Activated T-cell treated with anti-CD3 and anti-CD28 coated beads, Interleukin-2, amount 50 U/mL, for 24 hours (primary cell): ENCODE results near the gene SPDYE17.
"Not testable (repeated sequence)": the region's sequence is repeated elsewhere in the genome, so short reads cannot be mapped to it uniquely, and the experiment has no call there.

Experiments
- DNase-seq: peaks from one replicate; pipeline ENCODE4 v3.0.0-alpha.2; 2020
- H3K27ac Mint-ChIP-seq: 2 replicates; pipeline ENCODE4 v1.8.0; 2020; ENCODE audit warnings: mild to moderate bottlenecking, mixed read lengths
- H3K27me3 Mint-ChIP-seq: 2 replicates; pipeline ENCODE4 v1.8.0; 2020; ENCODE audit warnings: mixed read lengths
- H3K36me3 Mint-ChIP-seq: 2 replicates; pipeline ENCODE4 v1.8.0; 2020; ENCODE audit warnings: low read depth, mixed read lengths
- H3K4me1 Mint-ChIP-seq: 2 replicates; pipeline ENCODE4 v1.8.0; 2020; ENCODE audit warnings: low read depth, mixed read lengths
- H3K4me3 Mint-ChIP-seq: 2 replicates; pipeline ENCODE4 v1.8.0; 2020; ENCODE audit warnings: mild to moderate bottlenecking, moderate library complexity, mixed read lengths
- H3K9me3 Mint-ChIP-seq: 2 replicates; pipeline ENCODE4 v1.8.0; 2020; ENCODE audit warnings: mixed read lengths

Gene SPDYE17

DNA sequence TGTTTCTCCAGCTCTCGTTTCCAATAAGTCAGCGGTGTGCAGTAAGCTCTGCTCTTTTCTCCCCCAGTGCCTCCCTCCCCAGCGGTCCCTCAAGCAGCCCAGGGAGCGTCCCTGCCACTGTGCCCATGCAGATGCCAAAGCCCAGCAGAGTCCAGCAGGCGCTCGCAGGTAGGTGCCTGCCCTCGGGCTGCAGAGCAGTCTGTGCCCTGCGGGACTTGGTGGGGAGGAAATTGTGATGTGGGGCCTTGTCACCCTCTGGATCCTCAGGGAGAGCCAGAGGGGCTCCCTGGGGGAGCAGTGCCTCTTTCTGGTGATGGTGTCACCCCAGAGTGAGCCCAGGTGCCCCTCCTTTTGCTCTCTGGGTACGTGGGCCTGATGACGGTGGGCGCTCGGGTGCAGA lies 42.0 kb downstream of the SPDYE17 start:
- H3K36me3 Mint-ChIP-seq, DNase-seq, H3K27ac Mint-ChIP-seq, H3K9me3 Mint-ChIP-seq, H3K4me1 Mint-ChIP-seq, H3K27me3 Mint-ChIP-seq, H3K4me3 Mint-ChIP-seq: not testable (repeated sequence)

DNA sequence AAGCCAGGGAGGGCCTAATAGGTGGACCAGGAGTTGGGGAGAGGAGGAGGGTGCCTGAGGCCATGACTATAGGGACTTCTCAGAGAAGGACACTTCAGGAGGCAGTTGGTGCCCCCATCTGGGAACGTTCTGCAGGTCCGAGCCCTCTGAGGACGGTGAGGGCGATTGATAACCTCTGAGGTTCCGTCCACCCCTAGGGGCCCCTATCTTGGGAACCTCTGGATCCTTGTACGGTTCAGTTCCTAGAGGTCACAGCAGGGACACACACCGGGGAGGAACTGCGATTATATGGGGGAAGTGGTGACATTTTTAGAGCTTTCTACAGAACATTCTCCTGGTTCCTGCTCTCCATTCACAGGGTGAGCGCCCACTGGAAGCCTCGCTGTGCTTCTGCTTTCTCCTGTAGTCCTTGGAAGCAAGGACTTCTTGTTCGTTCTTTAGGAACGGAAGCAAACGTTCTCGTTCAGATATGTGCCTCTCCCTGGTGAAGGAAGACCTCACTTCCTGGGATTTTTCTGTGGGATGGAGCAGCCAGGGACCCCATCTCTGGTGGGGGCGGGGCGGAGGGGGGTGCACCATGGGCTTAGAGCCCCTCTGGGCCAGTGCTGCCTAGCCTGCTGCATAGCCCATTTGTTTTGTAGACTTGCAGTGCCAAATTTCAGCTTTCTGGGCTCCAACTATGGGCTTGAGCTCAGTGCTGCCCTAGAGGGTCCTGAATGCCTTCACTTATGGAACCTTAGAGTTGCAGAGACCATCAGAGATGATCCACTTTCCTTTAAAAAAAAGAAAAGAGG lies 46.0 kb downstream of the SPDYE17 start:
- not testable (repeated sequence) for H3K4me3 Mint-ChIP-seq, H3K36me3 Mint-ChIP-seq, H3K9me3 Mint-ChIP-seq, DNase-seq, H3K27me3 Mint-ChIP-seq, H3K4me1 Mint-ChIP-seq
- H3K27ac Mint-ChIP-seq, result peak overlapping the region; percentile 55

DNA sequence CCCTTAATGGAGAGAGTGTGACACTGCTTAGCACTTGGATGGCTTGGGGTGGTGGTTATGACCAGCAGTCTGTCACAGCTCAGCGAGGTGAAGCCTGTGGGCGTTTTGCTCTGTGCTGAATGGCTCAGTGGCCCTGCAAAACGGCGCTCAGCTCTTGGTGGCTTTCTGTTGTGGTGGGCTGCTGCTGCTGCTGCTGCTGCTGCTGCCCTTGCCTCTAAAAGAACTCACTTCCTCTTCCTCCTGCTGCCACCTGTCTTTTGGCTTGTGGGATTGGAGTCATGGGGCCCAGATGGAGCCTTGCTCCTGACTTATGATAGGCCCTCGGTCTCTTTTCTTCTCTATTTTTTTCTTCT lies 47.4 kb downstream of the SPDYE17 start:
- H3K36me3 Mint-ChIP-seq, result peaks cover 15% of the 10 kb centered on the region
- H3K27ac Mint-ChIP-seq, H3K27me3 Mint-ChIP-seq, DNase-seq, H3K4me1 Mint-ChIP-seq, H3K4me3 Mint-ChIP-seq, H3K9me3 Mint-ChIP-seq: not testable (repeated sequence)

DNA sequence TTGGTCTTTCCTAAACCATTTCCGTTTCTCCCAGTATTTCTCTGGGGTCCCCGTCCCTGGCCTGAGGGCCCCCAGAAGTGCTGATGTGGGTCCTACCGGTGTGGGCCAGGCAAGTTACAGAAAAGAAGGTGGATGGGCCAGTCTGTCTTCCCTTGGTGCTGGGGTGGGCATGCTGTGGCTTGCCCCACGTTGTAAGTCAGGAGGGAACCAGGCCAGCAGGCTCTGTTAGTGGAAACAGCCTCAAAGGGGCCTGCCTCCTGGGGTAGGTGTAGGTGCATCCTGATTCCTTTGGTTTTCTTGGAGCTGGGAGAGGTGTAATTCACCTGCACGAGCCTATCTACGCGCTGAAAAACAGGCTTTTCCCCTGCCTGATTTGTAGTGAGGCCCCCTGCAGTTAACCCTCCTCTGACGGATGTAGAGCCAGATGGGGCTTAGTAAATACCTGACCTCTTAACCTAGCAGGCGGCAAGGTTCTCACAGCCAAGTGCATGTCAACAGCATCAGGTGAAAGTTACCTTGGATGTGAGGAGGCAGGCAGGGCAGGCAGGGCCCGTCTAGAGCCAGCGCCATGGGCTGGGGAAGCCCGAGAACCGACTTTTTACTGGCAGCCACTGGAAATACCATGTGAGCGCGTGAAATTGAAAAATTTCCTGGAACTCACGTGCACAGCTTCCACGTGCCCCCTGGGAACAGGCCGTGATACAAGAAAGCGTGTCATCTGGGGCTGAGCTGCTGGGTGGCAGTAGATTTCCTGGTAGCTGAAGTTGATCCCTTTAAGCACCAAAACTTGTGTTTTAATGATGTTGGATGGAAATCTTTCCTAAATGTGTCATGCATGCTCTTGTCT lies 48.0 kb downstream of the SPDYE17 start:
- not testable (repeated sequence) for H3K9me3 Mint-ChIP-seq, H3K4me1 Mint-ChIP-seq, H3K27me3 Mint-ChIP-seq, H3K27ac Mint-ChIP-seq, H3K4me3 Mint-ChIP-seq, DNase-seq
- peaks cover 15% of the 10 kb centered on the region for H3K36me3 Mint-ChIP-seq

DNA sequence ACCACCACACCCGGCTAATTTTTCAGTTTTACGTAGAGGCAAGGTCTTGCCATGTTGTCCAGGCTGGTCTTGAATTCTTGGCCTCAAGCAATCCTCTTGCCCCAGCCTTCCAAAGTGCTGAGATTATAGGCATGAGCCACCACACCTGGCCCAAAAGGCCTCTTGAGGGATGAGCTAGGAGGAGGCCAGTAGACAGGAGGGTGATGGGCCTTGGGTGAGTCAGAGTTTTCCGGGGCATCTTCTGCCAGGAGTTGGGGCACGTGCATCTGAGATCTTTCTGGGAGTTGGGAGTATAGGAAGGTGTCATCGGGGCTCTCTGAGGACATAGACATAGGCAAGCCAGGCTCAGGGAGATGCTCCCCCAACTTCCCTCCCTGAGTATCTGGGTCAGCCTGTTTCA lies 48.8 kb downstream of the SPDYE17 start:
- not testable (repeated sequence) for H3K9me3 Mint-ChIP-seq, H3K27ac Mint-ChIP-seq, H3K27me3 Mint-ChIP-seq, DNase-seq, H3K4me3 Mint-ChIP-seq, H3K4me1 Mint-ChIP-seq
- peaks cover 18% of the 10 kb centered on the region for H3K36me3 Mint-ChIP-seq

DNA sequence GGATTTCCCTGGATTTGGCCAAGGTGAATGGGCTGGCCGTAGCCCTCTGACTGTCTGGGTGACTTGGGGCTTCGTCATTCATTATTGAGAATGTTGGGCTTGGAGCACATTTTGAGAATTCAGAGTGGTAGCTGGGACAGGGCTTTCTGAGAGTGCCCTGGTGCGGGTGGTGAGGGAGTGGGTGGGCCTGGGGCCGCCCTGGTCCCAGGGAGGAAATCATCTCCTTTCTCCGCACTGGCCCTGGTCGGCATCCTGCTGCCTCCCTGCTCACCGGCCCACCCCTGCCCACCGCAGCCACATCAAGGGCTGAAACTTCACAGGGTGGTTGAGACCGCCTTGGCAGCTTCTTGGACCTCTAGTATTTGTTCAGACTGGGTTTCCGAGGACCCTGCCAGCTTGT lies 49.7 kb downstream of the SPDYE17 start:
- H3K27ac Mint-ChIP-seq, H3K9me3 Mint-ChIP-seq, H3K27me3 Mint-ChIP-seq, H3K4me1 Mint-ChIP-seq, DNase-seq, H3K4me3 Mint-ChIP-seq: not testable (repeated sequence)
- H3K36me3 Mint-ChIP-seq, result peaks cover 20% of the 10 kb centered on the region

DNA sequence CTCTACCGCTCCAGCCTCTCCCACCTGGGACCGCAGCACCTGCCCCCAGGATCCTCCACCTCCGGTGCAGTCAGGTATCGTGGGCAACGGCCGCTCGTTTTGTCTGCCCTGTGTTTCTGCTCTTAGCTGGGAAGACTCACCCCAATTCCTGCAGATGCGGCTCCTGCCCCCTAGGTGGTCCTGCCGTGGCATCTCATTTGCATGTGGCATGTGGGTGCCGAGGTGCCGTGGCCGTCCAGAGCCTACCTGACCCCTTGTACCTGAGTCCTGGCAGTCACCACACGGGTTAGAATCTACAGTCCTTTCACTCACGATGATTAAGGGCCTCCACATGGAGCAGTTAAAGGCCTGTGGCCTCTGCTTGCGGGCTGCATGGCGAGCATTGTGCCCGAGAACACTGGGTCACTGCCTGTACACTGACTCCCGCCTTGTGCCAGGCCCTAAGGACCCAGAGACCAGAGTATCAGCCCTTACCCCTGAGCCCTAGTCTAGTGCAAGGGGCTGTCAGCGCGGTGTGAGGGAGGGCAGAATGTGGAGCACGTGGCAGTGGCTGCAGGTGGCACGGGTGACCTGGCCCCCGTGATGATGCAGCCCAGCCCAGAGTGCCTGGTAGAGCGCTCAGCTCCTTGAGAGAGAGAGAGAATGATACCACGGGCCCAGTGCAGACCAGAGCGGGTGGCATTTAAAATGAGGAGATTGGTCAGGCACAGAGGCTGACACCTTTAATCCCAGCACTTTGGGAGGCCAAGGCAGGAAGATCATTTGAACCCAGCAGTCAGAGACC lies 50.8 kb downstream of the SPDYE17 start:
- not testable (repeated sequence) for H3K27ac Mint-ChIP-seq, H3K4me1 Mint-ChIP-seq, H3K27me3 Mint-ChIP-seq, H3K4me3 Mint-ChIP-seq, H3K9me3 Mint-ChIP-seq, DNase-seq
- H3K36me3 Mint-ChIP-seq, result peaks cover 20% of the 10 kb centered on the region

DNA sequence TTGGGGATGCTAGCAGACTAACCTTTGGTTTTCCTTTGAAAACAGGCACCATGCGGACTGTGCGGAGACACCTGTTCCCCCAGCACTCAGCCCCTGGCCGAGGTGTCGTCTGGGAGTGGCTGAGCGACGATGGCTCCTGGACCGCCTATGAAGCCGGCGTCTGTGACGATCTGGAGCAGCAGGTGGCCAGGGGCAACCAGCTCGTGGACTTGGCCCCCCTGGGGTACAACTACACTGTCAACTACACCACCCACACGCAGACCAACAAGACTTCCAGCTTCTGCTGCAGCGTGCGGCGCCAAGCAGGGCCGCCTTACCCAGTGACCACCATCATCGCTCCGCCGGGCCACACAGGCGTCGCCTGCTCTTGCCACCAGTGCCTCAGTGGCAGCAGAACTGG lies 51.6 kb downstream of the SPDYE17 start:
- H3K9me3 Mint-ChIP-seq, result not testable (repeated sequence)

DNA sequence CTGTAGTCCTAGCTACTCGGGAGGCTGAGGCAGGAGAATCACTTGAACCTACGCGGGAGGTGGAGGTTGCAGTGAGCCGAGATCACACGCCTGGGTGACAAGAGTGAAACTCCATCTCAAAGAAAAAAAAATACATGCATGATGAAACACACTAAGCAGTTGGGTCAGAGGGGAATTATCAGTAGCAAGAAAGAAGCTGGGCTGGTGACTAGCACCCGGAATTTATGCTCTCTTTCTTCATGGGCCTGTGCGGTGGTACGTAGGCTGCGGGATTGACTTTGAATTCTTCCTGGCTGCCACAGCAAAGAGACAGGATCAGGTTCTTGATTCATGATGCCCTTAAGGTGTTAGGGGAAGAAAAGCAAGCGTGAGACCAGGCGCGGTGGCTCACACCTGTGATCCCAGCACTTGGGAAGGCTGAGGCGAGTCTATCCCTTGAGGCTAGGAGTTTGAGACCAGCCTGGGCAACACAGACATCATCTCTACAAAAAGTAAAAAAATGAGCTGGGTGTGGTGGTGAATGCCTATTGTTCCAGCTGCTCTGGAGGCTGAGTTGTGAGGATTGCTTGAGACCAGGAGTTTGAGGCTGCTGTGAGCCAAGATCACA lies 54.3 kb downstream of the SPDYE17 start:
- H3K27ac Mint-ChIP-seq, DNase-seq, H3K9me3 Mint-ChIP-seq, H3K27me3 Mint-ChIP-seq, H3K4me1 Mint-ChIP-seq, H3K4me3 Mint-ChIP-seq: not testable (repeated sequence)
- H3K36me3 Mint-ChIP-seq, result peaks cover 23% of the 10 kb centered on the region

More for the DNA sequence above, 51.6 kb downstream of the SPDYE17 start:
- not testable (repeated sequence) for H3K27me3 Mint-ChIP-seq, H3K4me1 Mint-ChIP-seq, H3K27ac Mint-ChIP-seq, H3K4me3 Mint-ChIP-seq
- peak; percentile 19 for DNase-seq
- H3K36me3 Mint-ChIP-seq, result peaks cover 20% of the 10 kb centered on the region

DNA sequence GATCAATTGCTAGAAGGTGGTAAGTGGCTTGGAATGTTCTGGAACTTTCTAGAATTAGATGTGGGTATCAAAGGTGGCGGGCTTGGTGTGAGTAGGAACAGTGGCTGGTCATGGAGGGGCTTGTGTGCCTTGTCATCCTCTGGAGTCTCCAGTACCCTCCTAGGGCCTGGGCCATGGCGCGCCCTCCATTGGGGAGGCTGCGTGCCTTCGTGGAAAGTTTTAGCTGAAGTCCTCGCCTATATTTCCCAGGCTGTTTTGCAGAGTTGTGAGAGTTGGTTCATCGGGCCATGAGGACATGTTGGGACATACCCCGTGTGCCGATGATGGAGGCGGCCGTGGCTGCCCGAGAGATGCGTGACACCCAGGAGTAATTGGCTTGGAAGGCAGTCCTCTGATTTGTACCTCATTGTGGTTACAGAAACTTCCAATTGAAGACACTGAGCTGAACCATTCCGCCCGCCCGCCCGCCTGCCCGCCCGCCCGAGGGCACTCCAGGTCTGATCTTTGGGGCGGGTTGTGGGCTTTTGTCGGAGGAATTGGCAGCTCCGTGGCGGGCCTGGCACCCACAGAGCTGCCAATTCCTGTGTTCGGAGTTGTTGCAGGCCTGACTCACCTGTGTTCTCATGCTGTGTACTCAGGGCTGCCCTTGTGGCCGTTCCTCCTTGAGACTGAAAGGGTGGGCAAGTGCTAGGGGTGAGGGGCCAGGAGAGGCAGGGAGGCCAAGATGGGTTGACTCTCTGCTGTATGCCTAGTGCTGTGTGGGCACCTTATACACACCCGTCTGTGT lies 57.2 kb downstream of the SPDYE17 start:
- not testable (repeated sequence) for DNase-seq, H3K4me1 Mint-ChIP-seq, H3K27me3 Mint-ChIP-seq, H3K27ac Mint-ChIP-seq, H3K4me3 Mint-ChIP-seq, H3K9me3 Mint-ChIP-seq
- peaks cover 19% of the 10 kb centered on the region for H3K36me3 Mint-ChIP-seq

DNA sequence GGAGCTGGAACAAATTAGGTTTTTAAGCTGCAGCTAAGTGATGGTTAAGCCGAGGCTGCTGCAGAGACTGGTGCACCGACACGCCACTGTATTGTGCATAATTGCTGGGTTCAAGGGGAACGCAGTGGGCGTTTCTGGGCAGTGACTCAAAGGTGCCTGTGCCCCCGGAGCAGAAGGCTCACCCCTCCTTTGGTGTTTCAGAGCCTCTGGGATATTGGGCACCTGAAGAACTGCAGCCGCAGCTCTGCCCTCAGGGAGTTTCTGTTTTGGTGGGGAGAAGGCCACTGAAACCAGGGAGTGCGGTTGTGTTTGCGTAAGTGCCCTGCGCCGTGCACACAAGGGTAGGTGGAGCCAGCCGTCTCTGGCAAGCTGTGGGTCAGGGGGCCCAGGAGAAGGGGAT lies 57.8 kb downstream of the SPDYE17 start:
- not testable (repeated sequence) for H3K27ac Mint-ChIP-seq

DNA sequence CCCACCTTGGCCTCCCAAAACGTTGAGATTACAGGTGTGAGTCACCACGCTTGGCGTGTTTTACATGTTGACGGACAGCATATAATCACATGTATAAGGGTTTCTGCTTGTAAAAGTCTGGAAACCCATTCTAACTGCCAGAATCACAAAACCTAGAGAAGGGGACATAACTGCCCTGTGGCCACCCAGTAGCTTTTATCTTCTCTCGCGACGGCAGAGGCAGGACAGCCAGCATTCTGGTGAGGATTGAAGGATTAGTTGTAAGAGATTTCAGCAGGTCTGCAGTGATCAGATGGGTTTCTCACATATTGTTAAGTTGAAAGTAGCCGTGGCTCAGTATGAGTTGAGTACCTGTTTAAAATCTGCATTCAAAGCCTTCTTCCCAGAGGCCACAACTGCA lies 59.8 kb downstream of the SPDYE17 start:
- not testable (repeated sequence) for H3K4me3 Mint-ChIP-seq, H3K27ac Mint-ChIP-seq, H3K27me3 Mint-ChIP-seq, H3K4me1 Mint-ChIP-seq, H3K9me3 Mint-ChIP-seq, DNase-seq
- peaks cover 12% of the 10 kb centered on the region for H3K36me3 Mint-ChIP-seq

More for the DNA sequence above, 57.8 kb downstream of the SPDYE17 start:
- H3K4me3 Mint-ChIP-seq, H3K9me3 Mint-ChIP-seq, H3K27me3 Mint-ChIP-seq, H3K4me1 Mint-ChIP-seq, DNase-seq: not testable (repeated sequence)
- peaks cover 18% of the 10 kb centered on the region for H3K36me3 Mint-ChIP-seq
